Measurements from ENCODE around the gene TJAP1.

DNA sequence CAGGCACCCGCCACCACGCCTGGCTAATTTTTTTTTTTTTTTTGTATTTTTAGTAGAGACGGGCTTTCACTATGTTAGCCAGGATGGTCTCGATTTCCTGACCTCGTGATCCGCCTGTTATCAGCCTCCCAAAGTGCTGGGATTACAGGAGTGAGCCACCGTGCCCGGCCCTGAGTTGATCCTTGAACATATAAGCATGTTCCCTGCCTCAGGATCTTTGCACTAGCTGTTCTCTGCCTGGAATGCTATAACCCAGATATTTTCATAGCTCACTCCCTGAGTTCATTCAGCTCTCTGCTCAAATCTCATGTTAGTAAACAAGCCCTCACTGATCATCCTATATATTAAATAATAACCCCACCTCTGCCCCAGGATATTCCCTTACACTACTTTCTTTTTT is 13.0 kb upstream of the TJAP1 start:
- TF ChIP-seq CTCF (IDR thresholded peaks at IDR 0.05; ENCODE audit: insufficient read depth, low read length) (no peak), REST (IDR thresholded peaks at IDR 0.05; ENCODE audit: insufficient replicate concordance, low read depth) (no peak), POLR2AphosphoS5 (IDR thresholded peaks at IDR 0.05; ENCODE audit: low read depth) (no peak)

Measured in HL-60 (cell line).